RWPE1 (cell line): Measurements from ENCODE around the gene APBA2.

Experiments
- CTCF ChIA-PET: fragments of 350-600 bp; sonication (Branson Sonifier 250); formaldehyde crosslinking; extraction: SDS; loops from one replicate; lab custom pipeline; 2021; lab: Yijun Ruan, JAX
- POLR2A ChIA-PET: fragments of 400-600 bp; formaldehyde crosslinking; extraction: SDS; loops from one replicate; lab custom pipeline; 2020; ENCODE audit warnings: antibody characterized with exemption; ENCODE audit not compliant: low non-redundant PET; lab: Yijun Ruan, JAX
- DNase-seq: peaks from one replicate; pipeline ENCODE4 v3.0.0; 2012; ENCODE audit warnings: low spot score
- H3K27ac ChIP-seq: fragments of 450-650 bp; 2 replicates; pipeline ENCODE4 v1.5.1; 2017
- CTCF ChIP-seq: fragments of 450-650 bp; conservative IDR thresholded peaks from 2 replicates; pipeline ENCODE4 v1.5.1; 2017; ENCODE audit warnings: low read depth, mild to moderate bottlenecking

Gene APBA2

DNA sequence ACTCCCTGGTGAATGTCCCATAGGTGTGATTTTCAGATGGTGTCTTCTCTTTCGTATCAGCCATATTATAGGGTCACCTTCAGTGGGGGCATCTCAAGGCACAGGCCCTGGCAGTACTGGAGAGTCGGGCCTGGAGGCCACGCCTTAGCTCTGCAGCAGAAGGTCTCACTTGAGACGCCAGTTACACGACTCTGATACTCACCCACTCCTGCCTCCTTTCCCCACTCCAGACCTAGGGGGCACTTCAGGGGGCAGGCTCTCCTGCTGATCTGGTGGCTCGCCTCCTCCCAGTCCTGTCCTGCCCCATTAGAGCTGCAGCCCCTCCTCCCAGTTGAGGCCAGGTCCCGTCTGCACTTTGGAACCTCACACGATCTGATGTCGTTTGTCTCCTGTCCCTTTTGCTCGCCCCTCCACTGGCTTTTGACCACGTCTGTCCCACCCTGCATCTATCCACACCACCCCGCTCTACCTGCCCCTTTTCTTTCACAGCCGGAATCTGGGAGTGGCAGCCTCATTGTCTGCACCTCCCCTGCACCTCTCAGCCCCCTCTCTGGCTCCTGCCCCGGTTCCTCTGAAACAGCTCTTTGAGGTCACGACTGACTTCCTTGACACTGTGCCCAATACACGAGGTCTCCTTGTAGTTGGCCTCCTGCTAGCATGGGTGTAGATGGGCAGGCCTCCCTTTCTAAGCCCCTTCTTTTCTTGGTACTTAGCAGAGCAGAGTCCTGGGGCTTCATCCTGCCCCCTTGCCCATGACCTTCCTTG, 201.9 kb downstream of the APBA2 start:
- no peak for DNase-seq
- TF ChIP-seq CTCF = no peak
- ChIA-PET CTCF (no interaction called here), POLR2A (no interaction called here)
- no peak overlapping the region for H3K27ac ChIP-seq

GRCh38 chr15:29088666-29089065, 202.9 kb downstream of the APBA2 start:
- no peak overlapping the region for H3K27ac ChIP-seq
- POLR2A ChIA-PET = no interaction called here
- CTCF ChIA-PET = interaction anchor here (0.5 kb wide), 1 partner anchor 64 kb away, joined by 3 read pairs; no protein-coding TSS in a partner anchor
- DNase-seq = no peak
- TF ChIP-seq CTCF = no peak

GRCh38 chr15:29089731-29090616, 204.2 kb downstream of the APBA2 start:
- POLR2A ChIA-PET = no interaction called here
- CTCF ChIA-PET = interaction anchor here (0.6 to 1.7 kb wide), 14 partner anchors 9 to 133 kb away, joined by 3 to 10 read pairs (median 3); no protein-coding TSS in a partner anchor

GRCh38 chr15:29090617-29091466, 205.1 kb downstream of the APBA2 start:
- CTCF ChIA-PET = interaction anchor here (0.6 to 1.7 kb wide), 12 partner anchors 8 to 103 kb away, joined by 3 to 10 read pairs (median 4); no protein-coding TSS in a partner anchor
- H3K27ac ChIP-seq = no peak overlapping the region

More at GRCh38 chr15:29089731-29090616, 204.2 kb downstream of the APBA2 start:
- no peak for DNase-seq
- H3K27ac ChIP-seq = no peak overlapping the region
- no peak for TF ChIP-seq CTCF

DNA sequence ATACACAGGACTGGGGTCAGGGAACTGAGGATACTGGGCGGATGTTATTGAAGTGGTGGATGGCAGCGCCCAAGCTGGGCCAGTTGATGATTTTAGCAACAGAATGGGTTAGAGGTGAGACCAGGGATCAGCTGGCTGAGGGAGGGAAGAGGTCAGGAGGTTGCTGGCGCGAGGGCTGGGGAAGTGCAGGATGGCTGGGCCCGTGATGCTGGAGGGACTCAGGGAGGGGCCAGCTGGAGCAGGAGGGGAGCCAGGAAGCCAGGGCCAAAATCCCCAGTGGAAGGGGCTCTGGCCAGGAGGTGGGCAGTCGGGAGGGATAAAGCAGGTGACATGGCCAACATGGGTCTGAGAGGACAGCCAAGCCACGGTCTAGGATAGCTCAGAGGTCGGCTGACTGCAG, 205.9 kb downstream of the APBA2 start:
- ChIA-PET CTCF (interaction anchor here (0.6 to 1.7 kb wide), 3 partner anchors 10 to 18 kb away, joined by 3 to 10 read pairs (median 3); no protein-coding TSS in a partner anchor), POLR2A (no interaction called here)
- H3K27ac ChIP-seq = no peak overlapping the region
- no peak for TF ChIP-seq CTCF
- DNase-seq = no peak

More at GRCh38 chr15:29090617-29091466, 205.1 kb downstream of the APBA2 start:
- DNase-seq = peak; percentile 41
- peak; percentile 76 for TF ChIP-seq CTCF
- POLR2A ChIA-PET = no interaction called here
